ENCODE measurements around the gene SEPTIN3. TPM values are rescaled to one million over a fixed set of nuclear protein-coding genes. Genes with fewer than 3 reads are reported as not detected.

SEPTIN3 gene, protein sequence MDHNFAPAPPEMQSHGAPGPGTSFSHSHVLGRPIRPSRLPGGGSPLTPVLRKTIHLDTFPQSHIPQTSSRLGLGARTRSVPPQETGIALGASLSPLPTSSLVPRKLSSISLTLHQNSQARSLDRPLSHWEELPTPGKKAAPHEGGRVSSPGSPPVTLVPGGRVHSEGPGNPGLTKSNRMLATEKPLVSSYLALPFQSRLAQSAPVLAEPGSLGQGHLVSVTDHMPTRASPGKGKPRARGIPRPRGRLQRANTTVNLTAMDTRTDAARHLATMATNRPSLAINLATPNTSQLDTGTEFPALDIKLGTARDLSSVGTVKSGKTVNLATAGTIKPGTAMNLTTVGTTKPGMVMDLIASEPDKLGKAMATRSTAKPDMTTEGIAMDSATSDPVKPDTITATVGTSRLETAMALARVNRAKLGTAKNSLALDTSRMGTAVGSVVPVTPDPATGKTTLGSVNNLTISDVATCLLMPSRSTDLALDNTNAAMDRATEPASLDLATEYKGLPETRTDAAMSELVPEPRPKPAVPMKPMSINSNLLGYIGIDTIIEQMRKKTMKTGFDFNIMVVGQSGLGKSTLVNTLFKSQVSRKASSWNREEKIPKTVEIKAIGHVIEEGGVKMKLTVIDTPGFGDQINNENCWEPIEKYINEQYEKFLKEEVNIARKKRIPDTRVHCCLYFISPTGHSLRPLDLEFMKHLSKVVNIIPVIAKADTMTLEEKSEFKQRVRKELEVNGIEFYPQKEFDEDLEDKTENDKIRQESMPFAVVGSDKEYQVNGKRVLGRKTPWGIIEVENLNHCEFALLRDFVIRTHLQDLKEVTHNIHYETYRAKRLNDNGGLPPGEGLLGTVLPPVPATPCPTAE
- polyA plus RNA-seq (2013, experiment 1 of 2), result 25.8 TPM
- polyA plus RNA-seq (2013, experiment 2 of 2), result 31.0 TPM

DNA sequence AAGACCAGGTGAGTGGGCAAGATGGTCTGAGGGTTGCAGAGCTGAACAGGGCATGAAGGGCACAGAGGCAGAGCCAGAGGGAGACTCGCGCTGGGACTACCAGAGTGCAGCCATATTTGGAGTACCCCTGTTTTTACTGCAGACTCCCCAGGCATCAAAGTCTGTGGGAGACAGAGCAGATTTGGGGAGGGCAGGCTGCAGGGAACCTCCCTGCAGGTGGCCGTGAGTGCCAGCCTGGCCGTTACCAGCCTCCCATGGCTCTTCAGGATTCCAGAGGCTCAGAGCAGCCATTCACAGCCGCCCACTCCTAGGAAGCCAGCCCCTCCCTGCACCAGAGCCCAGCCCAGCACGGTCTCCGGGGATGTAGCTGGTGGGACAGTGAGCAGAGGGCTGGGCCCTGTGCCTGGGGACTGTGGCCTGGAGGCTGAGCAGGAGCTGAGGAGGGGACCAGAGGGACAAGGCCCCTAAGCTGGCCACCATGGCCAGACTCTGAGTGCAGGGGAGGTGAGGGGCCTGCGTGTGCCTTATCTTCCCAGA is at the start of gene SEPTIN3:
TSS of gene SEPTIN3 (plus strand) at position 334 of the 537 bp plus-strand sequence. CDS start 2,050 bp downstream, outside the sequence.
- Histone ChIP-seq H3K4me3 (ENCODE audit: low read length) (no peak within 1 kb of the TSS), H3K27me3 (ENCODE audit: insufficient read depth, low read length) (peaks cover 9% of the 10 kb centered on the region; the same call in 1 of the 2 replicates), H3K4me1 (ENCODE audit: insufficient read depth, low read length) (0 out of 2 replicates have a peak, but pooled peaks cover 3% of the 10 kb centered on the region), H3K27ac (ENCODE audit: low read depth, low read length) (no peak within 1 kb of the TSS), H3K9ac (ENCODE audit: low read depth, low read length) (no peak within 1 kb of the TSS), H3K36me3 (ENCODE audit: insufficient read depth, low read length) (no peaks in the 10 kb centered on the region), H3K9me3 (ENCODE audit: insufficient read depth, low read depth, low read length) (no peaks in the 10 kb centered on the region)
- WGBS, result 57% methylated on average over 8 of the region's 8 CpGs

DNA sequence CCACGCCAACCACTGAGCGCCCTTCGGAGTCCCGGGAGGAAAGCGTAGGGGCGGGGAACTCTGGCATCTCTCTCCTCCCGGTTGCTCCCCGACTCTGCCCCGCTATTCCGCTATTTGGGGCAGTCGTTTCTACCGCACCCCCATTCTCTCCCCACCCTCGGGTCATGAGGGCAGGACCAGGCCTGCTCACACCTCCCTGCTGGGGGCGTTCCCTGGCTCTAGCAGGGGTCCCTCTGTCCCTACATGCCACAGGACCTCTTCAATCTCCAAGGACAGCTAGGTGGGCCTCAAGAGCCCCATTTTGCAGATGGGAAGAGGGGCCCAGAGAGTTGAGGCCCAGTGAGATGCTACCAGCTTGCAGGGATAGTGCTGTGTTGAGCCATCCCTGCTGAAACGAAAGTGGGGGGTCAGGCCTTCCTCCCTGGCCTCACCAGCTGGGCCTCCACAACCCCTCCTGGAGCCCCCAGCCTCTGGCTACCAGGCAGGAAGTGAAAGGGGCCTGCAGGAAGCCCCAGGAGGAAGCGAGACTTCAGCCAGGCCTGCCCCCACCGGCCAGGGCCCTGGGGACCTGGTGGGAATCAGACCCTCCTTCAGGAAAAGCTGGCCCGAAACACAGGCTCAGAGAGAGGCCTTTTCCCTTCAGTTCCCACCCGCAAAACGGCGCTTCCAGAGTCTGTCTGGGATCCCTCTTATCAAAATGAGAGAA is 48.8 kb upstream of the SEPTIN3 start:
- Histone ChIP-seq H3K36me3 (ENCODE audit: insufficient read depth, low read length) (no peaks in the 10 kb centered on the region), H3K27me3 (ENCODE audit: insufficient read depth, low read length) (peaks cover 85% of the 10 kb centered on the region), H3K9me3 (ENCODE audit: insufficient read depth, low read depth, low read length) (no peaks in the 10 kb centered on the region), H3K4me3 (ENCODE audit: low read length) (peak overlapping the region; percentile 58), H3K9ac (ENCODE audit: low read depth, low read length) (peak overlapping the region; percentile 51; the same call in 1 of the 2 replicates), H3K4me1 (ENCODE audit: insufficient read depth, low read length) (0 out of 2 replicates have a peak, but pooled peaks cover 4% of the 10 kb centered on the region), H3K27ac (ENCODE audit: low read depth, low read length) (no peak overlapping the region)
- WGBS, result 72% methylated on average over 21 of the region's 21 CpGs

DNA sequence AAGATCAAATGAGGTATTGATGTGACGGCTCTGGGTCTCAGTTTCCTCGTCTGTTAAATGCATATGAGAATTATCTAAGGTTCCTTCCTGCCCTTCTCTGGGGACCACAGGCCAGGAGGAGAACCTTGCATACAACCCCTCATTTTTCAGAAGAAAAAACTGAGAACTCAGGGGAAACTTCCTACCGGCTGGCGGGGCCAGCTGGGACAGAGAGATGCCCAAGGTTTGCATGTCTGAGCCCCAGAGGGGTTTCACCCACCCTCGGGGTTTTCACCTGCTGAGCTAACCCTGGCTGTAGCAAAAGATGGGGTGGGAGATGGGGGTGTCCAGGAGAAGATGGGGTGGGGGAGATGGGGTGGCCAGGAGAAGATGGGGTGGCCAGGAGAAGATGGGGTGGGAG is 46.9 kb upstream of the SEPTIN3 start:
- 92% methylated on average over 5 of the region's 5 CpGs for WGBS
- Histone ChIP-seq H3K9ac (ENCODE audit: low read depth, low read length) (no peak overlapping the region), H3K27ac (ENCODE audit: low read depth, low read length) (no peak overlapping the region), H3K9me3 (ENCODE audit: insufficient read depth, low read depth, low read length) (no peaks in the 10 kb centered on the region), H3K27me3 (ENCODE audit: insufficient read depth, low read length) (peaks cover 83% of the 10 kb centered on the region), H3K36me3 (ENCODE audit: insufficient read depth, low read length) (no peaks in the 10 kb centered on the region), H3K4me3 (ENCODE audit: low read length) (no peak overlapping the region), H3K4me1 (ENCODE audit: insufficient read depth, low read length) (0 out of 2 replicates have a peak, but pooled peaks cover 8% of the 10 kb centered on the region)

DNA sequence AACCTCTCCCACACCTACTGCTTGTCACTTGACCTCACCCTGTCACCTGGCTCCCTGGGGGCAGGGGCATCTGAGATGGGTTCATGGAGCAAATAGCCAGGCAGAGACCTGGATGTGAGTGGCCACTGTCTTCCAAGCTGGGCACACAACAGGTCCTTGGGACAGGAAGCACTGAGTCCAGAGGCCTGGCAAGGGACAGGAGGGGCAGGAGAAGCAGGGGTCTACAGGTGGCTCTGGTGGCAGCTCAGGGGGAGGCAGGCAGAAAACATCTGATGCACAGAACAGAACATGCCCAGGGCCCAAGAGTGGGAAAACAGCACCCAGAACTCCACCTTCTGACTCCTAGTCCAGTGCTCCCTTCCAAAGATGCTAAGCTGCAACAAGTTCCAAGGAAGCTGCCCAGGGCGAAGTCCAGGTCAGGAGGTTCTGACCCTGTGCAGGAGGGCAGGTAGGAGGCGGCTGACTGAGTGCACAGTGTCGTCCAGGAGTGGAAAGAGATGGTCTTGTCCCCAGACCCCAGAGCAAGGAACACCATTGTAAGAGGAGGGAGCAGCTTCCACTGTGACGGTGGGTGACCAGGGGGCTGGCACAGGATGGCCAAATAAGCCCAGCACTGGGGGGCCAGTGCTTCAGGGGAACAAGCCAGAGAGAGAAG is 46.2 kb upstream of the SEPTIN3 start:
- Histone ChIP-seq H3K9me3 (ENCODE audit: insufficient read depth, low read depth, low read length) (no peaks in the 10 kb centered on the region), H3K4me3 (ENCODE audit: low read length) (no peak overlapping the region), H3K27me3 (ENCODE audit: insufficient read depth, low read length) (peaks cover 81% of the 10 kb centered on the region), H3K36me3 (ENCODE audit: insufficient read depth, low read length) (no peaks in the 10 kb centered on the region), H3K4me1 (ENCODE audit: insufficient read depth, low read length) (peaks cover 12% of the 10 kb centered on the region; the same call in 1 of the 2 replicates), H3K9ac (ENCODE audit: low read depth, low read length) (no peak overlapping the region), H3K27ac (ENCODE audit: low read depth, low read length) (no peak overlapping the region)
- WGBS, result 89% methylated on average over 4 of the region's 4 CpGs

DNA sequence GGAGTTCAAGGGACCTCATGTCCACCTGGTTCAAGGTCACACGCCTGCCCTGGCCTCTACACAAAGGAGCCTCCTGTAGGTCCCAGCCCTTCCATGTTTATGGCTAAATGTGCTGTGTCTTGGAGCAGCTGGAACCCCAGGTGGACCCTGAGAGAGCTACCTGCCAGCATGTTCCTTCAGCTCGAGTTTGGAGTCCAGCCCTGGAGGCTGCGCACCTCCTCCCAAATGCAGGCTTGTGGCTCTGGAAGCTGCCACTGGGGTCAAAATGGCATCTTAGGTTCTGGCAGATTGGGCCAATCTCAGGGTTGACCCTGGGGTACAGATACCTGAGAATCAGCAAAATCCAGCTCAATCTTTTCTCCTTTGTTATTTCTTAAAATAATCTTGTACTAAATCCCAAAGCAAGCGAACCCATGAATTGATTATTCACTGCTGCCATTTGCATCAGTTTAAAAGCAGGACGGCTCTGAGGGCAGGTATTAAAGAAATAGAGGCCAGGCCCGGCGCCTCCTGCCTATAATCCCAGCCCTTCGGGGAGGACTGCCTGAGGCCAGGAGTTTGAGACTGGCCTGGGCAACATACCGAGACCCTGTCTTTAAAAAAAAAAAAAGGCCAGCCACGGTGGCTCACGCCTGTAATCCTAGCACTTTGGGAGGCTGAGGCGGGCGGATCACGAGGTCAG is 45.5 kb upstream of the SEPTIN3 start:
- H3K9me3 ChIP-seq (ENCODE audit: insufficient read depth, low read depth, low read length), result no peaks in the 10 kb centered on the region
- H3K4me3 ChIP-seq (ENCODE audit: low read length), result no peak overlapping the region
- no peak overlapping the region for H3K27ac ChIP-seq (ENCODE audit: low read depth, low read length)
- H3K4me1 ChIP-seq (ENCODE audit: insufficient read depth, low read length), result peaks cover 13% of the 10 kb centered on the region; the same call in 1 of the 2 replicates
- peaks cover 78% of the 10 kb centered on the region for H3K27me3 ChIP-seq (ENCODE audit: insufficient read depth, low read length)
- H3K9ac ChIP-seq (ENCODE audit: low read depth, low read length), result no peak overlapping the region
- WGBS, result 89% methylated on average over 14 of the region's 14 CpGs
- no peaks in the 10 kb centered on the region for H3K36me3 ChIP-seq (ENCODE audit: insufficient read depth, low read length)

DNA sequence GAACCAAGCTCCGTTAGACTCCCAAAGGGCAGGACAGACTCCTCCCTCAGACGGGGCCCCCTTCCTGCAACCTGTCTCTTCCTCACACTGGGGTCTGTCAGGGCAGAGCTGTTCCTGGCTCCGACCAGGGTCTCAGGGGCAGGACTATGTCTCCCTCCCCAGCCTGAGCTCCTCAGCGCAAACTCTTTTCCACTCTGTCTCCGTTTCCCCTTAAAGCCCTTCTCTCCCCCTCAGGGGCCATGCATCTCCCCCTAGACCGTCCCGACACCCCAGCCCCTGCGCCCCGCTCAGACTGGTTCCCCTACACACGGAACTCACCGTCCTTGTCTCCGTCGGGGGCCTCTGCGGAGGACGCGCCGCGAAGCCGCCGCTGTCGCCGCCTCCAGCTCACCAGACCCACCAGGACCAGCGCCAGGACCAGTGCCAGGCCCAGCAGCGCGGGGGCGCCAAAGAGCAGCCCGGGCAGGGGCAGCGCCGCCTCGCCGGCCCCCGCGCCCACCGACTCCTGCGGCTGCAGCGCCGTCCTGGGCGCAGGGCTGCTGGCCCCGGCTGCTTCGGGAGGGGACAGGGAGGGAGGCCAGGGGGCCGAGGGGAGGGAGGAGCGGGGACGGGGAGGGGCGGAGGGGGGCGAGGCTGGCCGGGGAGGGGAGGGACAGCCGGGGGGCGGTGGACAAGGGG is 43.3 kb upstream of the SEPTIN3 start:
- no peaks in the 10 kb centered on the region for H3K9me3 ChIP-seq (ENCODE audit: insufficient read depth, low read depth, low read length)
- peaks cover 9% of the 10 kb centered on the region; the same call in 1 of the 2 replicates for H3K4me1 ChIP-seq (ENCODE audit: insufficient read depth, low read length)
- no peak overlapping the region for H3K27ac ChIP-seq (ENCODE audit: low read depth, low read length)
- H3K36me3 ChIP-seq (ENCODE audit: insufficient read depth, low read length), result no peaks in the 10 kb centered on the region
- peak overlapping the region; percentile 47 for H3K4me3 ChIP-seq (ENCODE audit: low read length)
- H3K27me3 ChIP-seq (ENCODE audit: insufficient read depth, low read length), result peaks cover 57% of the 10 kb centered on the region
- peak overlapping the region; percentile 10; the same call in 1 of the 2 replicates for H3K9ac ChIP-seq (ENCODE audit: low read depth, low read length)
- WGBS, result 5% methylated on average over 41 of the region's 48 CpGs

DNA sequence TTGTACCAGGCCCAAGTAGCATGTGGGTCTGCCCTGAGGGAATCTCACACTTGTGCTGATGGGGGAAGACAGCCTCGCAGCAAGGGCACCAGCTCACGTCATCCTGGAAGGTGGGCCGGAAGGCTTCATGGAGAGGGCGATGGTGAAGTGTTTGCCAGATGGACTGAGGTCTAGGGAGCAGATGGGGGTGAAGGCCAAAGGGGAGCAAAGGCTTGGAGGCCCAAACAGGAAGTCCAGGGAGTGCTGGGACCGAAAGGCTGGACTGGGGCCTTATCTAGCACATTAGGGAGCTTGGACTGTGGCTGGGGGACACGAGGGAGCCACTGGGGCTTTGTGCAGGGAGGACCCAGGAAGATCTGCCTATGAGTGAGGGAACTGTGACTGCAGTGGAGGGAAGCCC is 41.4 kb upstream of the SEPTIN3 start:
- Histone ChIP-seq H3K36me3 (ENCODE audit: insufficient read depth, low read length) (no peaks in the 10 kb centered on the region), H3K4me3 (ENCODE audit: low read length) (no peak overlapping the region), H3K4me1 (ENCODE audit: insufficient read depth, low read length) (peaks cover 9% of the 10 kb centered on the region; the same call in 1 of the 2 replicates), H3K27me3 (ENCODE audit: insufficient read depth, low read length) (peaks cover 48% of the 10 kb centered on the region), H3K27ac (ENCODE audit: low read depth, low read length) (no peak overlapping the region), H3K9ac (ENCODE audit: low read depth, low read length) (no peak overlapping the region), H3K9me3 (ENCODE audit: insufficient read depth, low read depth, low read length) (no peaks in the 10 kb centered on the region)
- 61% methylated on average over 6 of the region's 6 CpGs for WGBS

DNA sequence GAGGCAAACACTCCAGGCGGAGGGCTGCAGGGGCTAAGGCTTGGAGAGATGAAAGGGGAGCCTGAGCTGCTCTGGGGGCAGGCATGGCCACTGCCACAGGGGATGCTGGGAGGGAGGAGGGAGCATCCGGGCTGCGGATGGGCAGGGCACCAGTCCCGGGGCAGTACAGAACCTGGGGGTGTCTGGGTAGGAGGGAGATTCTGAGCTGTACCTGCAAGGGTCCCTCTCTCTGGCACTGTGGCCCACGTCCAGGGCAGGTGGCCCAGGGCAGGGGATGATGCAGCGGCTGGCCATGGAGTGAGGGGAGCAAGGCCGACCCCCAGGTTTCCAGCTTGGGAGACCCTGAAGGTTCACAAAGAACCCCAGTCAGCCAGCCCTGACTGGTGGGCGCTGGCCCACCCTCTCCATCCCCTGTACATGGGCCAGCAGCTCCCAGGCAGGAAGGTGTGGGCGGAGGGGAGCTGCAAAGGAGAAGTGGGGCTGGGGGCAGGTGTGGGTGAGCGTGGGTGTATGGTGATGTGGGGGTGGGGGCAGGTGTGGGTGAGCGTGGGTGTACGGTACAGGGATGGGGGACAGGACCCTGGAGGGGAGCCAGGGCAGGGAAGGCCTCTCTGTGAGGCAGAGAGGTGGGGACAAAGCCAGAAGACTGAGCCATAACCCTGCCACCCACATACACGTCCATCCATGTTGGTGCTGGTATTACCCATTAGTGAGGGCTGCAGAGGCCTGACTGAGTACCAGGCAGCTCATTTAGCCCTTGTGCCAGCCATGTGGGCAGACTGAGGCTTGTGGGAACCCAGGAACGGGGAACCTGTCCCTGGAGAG is 40.4 kb upstream of the SEPTIN3 start:
- Histone ChIP-seq H3K4me3 (ENCODE audit: low read length) (no peak overlapping the region), H3K27me3 (ENCODE audit: insufficient read depth, low read length) (peaks cover 39% of the 10 kb centered on the region), H3K9me3 (ENCODE audit: insufficient read depth, low read depth, low read length) (no peaks in the 10 kb centered on the region), H3K27ac (ENCODE audit: low read depth, low read length) (no peak overlapping the region), H3K9ac (ENCODE audit: low read depth, low read length) (no peak overlapping the region), H3K36me3 (ENCODE audit: insufficient read depth, low read length) (no peaks in the 10 kb centered on the region), H3K4me1 (ENCODE audit: insufficient read depth, low read length) (peaks cover 9% of the 10 kb centered on the region; the same call in 1 of the 2 replicates)
- WGBS, result 67% methylated on average over 14 of the region's 14 CpGs

DNA sequence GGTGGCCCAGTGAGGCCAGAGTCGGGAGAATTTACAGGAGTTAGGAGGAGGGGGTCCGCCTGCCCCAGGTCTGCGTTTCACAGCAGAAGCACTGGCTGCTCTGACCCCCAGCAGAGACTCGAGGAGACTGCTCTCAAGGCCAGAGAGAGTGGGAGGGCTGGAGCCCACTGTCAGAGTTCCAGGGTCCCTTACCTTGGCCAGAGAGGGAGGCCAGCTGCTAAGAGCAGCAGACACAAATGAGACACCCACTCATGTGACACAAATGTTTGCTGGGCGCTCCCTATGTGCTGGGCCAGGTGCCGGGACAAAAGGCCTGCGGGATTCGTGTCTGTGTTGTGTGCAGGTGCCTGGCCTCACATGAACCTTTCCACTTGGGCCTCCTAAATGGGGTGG is 39.8 kb upstream of the SEPTIN3 start:
- H3K27me3 ChIP-seq (ENCODE audit: insufficient read depth, low read length), result peaks cover 36% of the 10 kb centered on the region
- H3K4me1 ChIP-seq (ENCODE audit: insufficient read depth, low read length), result peaks cover 9% of the 10 kb centered on the region; the same call in 1 of the 2 replicates
- no peak overlapping the region for H3K9ac ChIP-seq (ENCODE audit: low read depth, low read length)
- no peak overlapping the region for H3K27ac ChIP-seq (ENCODE audit: low read depth, low read length)
- WGBS, result 76% methylated on average over 8 of the region's 8 CpGs
- peaks cover 4% of the 10 kb centered on the region; the same call in 1 of the 2 replicates for H3K36me3 ChIP-seq (ENCODE audit: insufficient read depth, low read length)
- no peak overlapping the region for H3K4me3 ChIP-seq (ENCODE audit: low read length)
- no peaks in the 10 kb centered on the region for H3K9me3 ChIP-seq (ENCODE audit: insufficient read depth, low read depth, low read length)

Data from HUES64 (cell line).